ENCODE measurements around the gene KRT36.

KRT36 gene

GRCh38 chr17:41521574-41522261 lies 32.0 kb upstream of the KRT36 start:
- no peak for DNase-seq

DNA sequence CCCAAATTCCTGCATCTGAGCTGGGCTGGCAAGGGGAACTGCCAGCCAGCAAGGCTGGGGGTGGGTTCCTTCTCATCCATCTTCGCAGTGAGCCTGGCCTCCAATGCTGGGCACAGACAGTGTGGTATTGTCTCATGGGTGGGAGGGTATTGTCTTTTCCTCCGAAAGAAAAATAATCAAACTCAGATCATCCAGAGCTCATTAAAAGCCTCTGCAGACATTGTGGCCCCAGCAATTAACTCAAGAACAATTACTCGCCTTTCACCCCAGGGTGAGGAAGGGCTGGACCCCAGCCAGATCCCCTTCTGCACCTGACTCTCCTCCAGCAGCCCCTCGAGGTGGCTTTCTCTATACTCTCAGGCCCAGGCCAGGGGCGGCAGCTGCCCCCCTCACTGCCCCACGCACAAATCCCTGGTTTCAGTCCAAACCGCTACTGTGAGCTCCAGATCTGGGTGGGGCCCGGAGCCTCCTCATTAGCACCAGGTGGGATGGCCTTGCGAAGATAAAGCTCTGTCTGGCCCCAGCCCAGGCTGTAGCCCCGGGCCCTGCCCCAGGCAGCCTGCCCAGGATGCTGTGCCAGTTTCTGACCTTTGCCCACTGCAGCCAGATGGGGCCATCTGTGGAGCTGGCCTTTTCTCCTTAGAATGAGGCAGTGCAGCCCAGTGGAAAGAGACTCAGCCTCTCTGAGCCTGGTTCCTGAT lies 31.3 kb upstream of the KRT36 start:
- DNase-seq: no peak

DNA sequence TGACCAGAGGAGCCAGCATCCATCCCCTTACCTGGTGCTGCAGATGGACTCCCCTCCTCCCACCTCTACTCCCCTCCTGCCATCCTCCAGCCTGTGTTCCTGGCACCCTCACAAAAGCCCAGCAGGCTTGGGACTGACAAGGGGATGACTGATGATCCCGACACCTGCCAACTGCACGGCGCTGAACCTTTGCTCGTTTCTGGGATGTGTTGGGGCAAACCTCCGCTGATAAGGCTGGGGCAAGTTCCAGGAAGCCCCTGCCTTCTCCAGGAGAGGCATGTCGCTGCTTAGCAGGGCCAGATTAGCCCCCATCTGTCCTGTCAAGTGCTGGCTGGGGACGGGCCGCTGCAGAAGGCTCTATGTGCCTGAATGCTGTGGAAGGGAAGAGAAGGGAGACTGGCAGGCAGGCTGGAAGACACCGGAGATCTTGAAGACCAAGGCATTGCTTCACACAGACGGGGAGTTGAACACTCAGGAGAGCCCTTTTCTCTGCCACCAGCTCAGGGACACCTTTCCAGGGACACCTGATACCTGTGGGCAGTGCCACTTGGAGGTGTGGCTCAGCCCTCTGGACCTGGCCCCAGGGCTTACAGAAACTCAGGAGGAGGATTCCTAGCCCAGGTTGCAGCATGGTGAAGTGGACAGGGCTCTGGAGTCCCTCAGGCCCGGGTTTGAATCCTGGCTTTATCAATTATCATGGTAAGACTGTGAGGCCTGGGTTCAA lies 30.0 kb upstream of the KRT36 start:
- DNase-seq: no peak

GRCh38 chr17:41518789-41519449 lies 29.2 kb upstream of the KRT36 start, which contains the start of gene KRT15:
KRT15 (minus strand) TSS chr17:41518890; CDS start chr17:41518827, 63 bp downstream.
- no peak for DNase-seq

GRCh38 chr17:41518031-41518430 lies 28.3 kb upstream of the KRT36 start:
- no peak for DNase-seq

DNA sequence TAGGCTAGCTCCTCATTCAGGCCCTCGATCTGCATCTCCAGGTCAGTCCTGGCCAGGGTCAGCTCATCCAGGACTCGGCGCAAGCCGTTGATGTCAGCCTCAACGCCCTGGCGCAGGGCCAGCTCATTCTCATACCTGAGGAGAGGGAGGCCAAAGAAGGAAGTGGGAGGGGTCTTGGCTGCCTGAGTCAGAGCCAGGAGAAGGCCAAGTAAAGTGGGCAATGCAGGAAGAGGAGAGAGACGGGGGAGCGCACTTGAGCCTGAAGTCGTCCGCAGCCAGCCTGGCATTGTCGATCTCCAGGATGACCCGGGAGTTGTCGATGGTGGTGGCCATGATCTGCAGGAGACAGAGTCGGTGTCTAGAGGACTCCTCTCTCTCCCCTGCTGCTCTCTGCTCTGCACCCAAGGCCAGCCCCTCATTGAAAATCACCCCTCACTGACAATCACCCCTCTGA lies 27.1 kb upstream of the KRT36 start:
- no peak for DNase-seq

DNA sequence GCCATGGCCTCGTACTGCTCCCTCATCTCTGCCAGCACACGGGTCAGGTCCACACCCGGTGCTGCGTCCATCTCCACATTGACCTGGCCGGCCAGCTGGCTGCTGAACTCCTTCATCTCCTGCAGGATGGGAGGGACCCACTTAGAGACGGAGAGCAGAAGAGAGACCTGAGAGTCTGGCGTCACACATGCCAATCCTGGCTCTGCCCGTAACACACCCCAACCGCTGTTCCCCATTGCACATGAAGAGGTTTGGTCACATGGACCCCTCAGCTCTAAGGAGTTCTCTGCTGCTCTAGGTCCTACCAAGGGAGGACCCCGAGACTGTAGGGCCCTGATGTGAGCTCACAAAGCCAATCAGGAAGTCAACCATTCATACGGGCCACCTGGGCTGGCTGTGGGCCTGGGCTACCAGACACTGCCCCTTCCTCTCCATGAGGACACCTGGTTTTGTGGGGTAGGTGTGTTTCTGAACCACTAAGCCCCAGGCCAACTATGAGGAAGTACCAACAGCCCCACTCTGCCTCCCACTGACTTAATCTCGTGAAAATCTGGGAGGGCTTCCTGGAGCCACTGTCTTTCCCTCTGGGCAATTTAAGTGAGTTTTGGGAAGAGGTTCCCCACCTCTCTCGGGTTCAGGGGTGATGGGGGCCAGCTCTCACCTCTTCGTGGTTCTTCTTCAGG lies 26.6 kb upstream of the KRT36 start:
- no peak for DNase-seq

DNA sequence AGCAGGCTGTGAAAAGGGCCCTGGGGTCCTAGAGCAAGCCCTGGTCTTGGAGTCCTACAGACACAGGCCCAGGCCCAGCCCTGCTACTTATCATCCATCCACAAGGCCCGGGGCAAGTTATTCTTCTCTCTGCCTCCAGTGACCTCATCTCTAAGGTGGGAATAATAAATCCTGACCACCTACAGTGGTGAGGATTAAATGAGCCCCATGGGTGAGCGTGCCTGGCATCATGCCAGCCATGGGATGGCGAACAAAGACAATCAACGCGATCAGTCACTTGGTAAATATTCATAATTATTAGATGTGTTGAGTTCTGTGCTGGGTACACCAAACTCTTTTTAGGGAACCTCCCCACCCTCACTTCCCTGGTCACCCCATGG lies 23.4 kb upstream of the KRT36 start:
- DNase-seq: no peak

- no peak for DNase-seq
Measured at GRCh38 chr17:41512546-41513167, 22.9 kb upstream of the KRT36 start.

DNA sequence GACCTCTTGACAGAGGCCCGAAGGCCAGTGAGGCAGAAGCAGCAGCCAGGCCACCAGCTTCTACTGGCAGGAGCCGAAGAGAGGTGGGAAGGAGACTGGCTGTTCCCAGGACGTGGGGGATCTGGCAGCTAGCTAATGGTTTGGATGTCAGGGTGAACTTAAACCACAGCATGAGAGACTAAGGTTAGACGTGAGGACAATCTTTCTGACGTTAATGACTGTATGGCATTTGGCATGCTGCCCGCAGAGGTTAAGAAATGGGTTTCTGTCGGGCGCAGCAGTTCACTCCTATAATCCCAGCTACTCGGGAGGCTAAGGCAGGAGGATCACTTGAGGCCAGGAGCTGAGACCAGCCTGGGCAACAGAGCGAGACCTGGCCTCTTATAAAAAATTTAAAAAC lies 22.0 kb upstream of the KRT36 start:
- DNase-seq: no peak

DNA sequence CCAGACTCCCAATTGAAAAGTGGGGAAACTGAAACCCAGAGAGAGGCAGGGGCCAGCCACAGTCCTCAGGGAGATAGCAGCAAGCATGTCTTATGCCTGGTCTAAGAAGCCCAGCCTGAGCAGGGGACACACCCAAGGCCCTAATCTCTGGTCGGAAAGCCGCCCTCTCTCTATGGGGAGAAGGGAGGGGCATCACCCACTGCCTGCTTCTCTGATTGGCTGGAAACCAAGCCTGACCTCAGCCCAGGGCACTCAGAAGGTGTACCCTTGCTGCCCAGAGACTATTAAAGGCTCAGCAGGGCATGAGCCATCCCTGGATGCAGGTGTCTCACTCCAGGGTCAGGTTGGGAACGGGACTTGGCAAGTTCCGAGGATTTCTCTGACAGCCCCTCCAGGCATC lies 21.4 kb upstream of the KRT36 start:
- DNase-seq: no peak

GRCh38 chr17:41510251-41511065 lies 20.7 kb upstream of the KRT36 start:
- DNase-seq: no peak

DNA sequence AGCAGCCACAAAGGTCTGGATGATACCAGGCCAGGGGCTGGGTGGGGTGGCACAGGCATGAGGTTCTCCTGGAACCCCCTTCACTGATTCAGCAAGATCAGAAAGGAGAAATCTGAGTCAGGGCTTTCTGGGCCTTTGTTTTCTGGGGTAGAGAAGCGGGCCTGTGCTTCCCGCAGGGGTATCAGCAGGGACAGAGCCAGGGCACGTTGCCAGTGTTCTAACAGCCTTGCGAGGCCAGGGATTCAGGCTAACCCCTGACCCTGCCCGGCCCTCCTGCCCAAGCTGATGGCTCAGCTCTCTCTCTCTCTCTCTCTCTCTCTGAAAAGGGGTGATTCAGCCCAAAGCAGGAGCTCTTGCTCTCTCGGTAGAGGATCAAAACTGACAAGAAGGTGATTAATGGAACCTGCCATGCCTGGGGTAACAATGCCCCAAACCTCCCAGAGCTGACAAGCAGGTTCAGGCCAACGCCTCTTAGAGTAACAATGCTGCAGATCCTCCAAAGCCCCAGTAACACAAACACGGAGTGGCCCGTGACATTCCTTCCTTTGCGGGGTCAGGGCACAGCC lies 17.7 kb upstream of the KRT36 start:
- no peak for DNase-seq

DNA sequence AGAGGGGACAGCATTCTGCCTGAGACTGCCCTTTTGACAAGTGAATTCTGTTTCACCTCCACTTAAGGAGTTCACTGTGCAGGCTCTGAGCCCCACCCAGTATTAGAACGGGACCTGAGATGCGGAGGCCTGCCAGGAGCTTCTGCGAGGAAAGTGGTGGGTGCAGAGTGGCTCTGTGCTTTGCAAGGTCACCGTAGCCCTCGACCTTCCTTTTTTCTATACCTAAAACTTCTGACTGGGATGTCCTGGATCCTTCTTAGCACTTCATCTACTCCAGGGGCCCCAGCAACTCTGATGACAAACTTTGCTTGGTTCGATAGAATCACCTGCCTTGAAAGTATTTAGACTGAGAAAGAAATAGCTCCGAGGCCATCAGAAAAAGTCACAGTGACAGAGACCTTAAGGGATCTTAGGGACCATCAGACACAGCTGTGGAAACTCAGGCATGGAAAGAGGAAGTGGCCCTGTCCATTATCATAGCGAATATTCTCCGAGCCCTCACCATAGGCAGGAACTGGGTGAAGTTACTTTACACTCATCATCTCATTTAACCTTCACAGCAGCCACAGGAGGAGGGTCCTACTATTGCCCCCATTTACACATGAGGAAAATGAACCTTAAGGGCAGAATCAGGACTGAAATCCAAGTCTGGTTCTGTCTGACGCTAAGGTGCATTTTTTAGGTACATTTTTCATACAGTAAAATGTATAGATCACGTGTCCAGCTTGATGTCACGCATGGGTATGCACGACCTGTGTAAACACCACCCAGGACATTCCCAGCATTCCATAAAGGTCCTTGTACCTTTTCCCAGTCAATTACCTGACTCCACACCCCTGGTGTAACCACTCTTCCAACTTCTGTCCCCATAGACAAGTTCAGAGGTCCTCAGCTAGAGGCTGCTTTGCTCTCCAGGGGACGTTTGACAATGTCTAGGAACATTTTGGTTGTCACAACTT lies 16.4 kb upstream of the KRT36 start:
- no peak for DNase-seq

- DNase-seq: no peak
Measured at GRCh38 chr17:41505007-41505808, 15.5 kb upstream of the KRT36 start, which contains the start of gene KRT13. KRT13 (minus strand) TSS chr17:41505612; CDS start chr17:41505550, 62 bp downstream.

DNA sequence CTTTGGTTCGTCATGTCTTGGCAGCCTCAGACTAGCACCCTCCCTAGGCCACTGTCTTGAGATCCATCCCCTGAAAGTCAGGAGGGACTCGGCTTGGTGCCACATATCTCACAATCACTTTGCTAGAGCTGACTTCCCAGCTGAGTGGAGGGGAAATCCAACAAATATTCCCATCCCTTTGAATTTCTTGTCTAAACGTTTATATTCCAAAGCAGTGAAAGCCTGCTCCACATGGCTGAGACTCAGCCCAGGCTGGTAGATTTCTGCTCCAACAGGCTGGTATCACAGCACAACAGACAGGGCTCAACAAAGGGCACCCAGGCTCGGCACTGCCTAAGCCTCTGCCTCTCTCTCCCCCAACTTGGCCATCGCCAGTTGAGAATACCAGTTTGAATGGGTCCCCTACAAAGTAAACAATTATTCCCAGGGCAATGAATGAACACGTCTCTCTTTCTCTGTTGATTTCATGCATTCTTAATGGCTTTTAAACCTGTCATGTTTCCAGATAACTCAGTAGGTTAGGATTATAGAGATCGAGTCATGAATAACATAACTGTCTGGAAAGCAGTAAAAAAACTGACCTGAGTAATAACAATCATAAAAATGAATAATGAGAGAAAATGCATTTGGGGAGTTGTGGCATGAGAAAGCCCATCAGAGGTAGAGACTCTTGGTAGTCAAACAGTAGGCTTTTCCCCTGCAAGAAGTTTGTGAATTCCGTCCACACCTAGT lies 14.7 kb upstream of the KRT36 start:
- DNase-seq: no peak

GRCh38 chr17:41503202-41503601 lies 13.5 kb upstream of the KRT36 start:
- DNase-seq: no peak
